HEK293 (cell line): ENCODE measurements around the gene PODN.

Experiments
- CTCF ChIA-PET: fragments of 350-600 bp; formaldehyde crosslinking; extraction: SDS; loops from one replicate; lab custom pipeline; 2021; ENCODE audit warnings: antibody characterized with exemption; lab: Yijun Ruan, JAX
- POLR2A ChIA-PET: fragments of 300-600 bp; formaldehyde crosslinking; extraction: SDS; loops from one replicate; lab custom pipeline; 2020; ENCODE audit warnings: antibody characterized with exemption, inconsistent platforms; lab: Yijun Ruan, JAX
- H3K27ac ChIP-seq: fragments of 200-500 bp; sonication (Bioruptor generic); 2 replicates; pipeline ENCODE4 v1.5.1; 2014; ENCODE audit warnings: low read depth, low read length, control low read depth, inconsistent platforms; ENCODE audit errors: extremely low read depth
- H3K36me3 ChIP-seq, 2 experiments: fragments of 200-500 bp in 1 of 2; sonication (Bioruptor generic) in 1 of 2; 1 replicate in 1 of 2; 2 replicates in 1 of 2; pipeline ENCODE4 v1.5.1; 2014 to 2017; ENCODE audit warnings: inconsistent platforms in 2 of 2, low read length in 2 of 2; ENCODE audit not compliant: control insufficient read depth in 2 of 2, insufficient read depth in 1 of 2
- H3K4me1 ChIP-seq: fragments of 200-500 bp; sonication (Bioruptor generic); 2 replicates; pipeline ENCODE4 v1.5.1; 2014; ENCODE audit warnings: mild to moderate bottlenecking, low read length, inconsistent platforms; ENCODE audit not compliant: control insufficient read depth, insufficient read depth
- H3K4me3 ChIP-seq: 2 replicates; pipeline ENCODE4 v1.5.1; 2011; ENCODE audit warnings: low read depth, mild to moderate bottlenecking, control low read depth, low read length, moderate library complexity
- H3K9me3 ChIP-seq: fragments of 200-500 bp; sonication (Bioruptor generic); 2 replicates; pipeline ENCODE4 v1.5.1; 2014; ENCODE audit warnings: low read depth, low read length, inconsistent platforms; ENCODE audit not compliant: control insufficient read depth, insufficient read depth
- GLI2 ChIP-seq: fragments of 450-650 bp; formaldehyde crosslinking; IDR thresholded peaks from 2 replicates; pipeline ENCODE4; 2017; ENCODE audit warnings: missing biosample characterization, missing genetic modification characterization, low read depth, borderline replicate concordance
- INSM2 ChIP-seq: fragments of 450-650 bp; formaldehyde crosslinking; IDR thresholded peaks from 2 replicates; pipeline ENCODE4 v1.5.1; 2016; ENCODE audit warnings: missing biosample characterization, missing genetic modification characterization
- RBAK ChIP-seq: fragments of 450-650 bp; formaldehyde crosslinking; IDR thresholded peaks from 2 replicates; pipeline ENCODE4 v1.5.1; 2016; ENCODE audit warnings: missing biosample characterization, missing genetic modification characterization
- ZBTB10 ChIP-seq: fragments of 450-650 bp; formaldehyde crosslinking; IDR thresholded peaks from 2 replicates; pipeline ENCODE4 v1.5.1; 2016; ENCODE audit warnings: missing biosample characterization, missing genetic modification characterization
- ZBTB6 ChIP-seq: fragments of 450-650 bp; formaldehyde crosslinking; IDR thresholded peaks from 2 replicates; pipeline ENCODE4 v1.5.1; 2017; ENCODE audit warnings: missing biosample characterization, missing genetic modification characterization
- ZNF112 ChIP-seq: fragments of 450-650 bp; formaldehyde crosslinking; IDR thresholded peaks from 2 replicates; pipeline ENCODE4 v1.5.0; 2017; ENCODE audit warnings: missing biosample characterization, missing genetic modification characterization
- ZNF18 ChIP-seq: fragments of 450-650 bp; formaldehyde crosslinking; IDR thresholded peaks from 2 replicates; pipeline ENCODE4 v1.5.1; 2016; ENCODE audit warnings: missing biosample characterization, missing genetic modification characterization
- ZNF202 ChIP-seq: fragments of 450-650 bp; formaldehyde crosslinking; IDR thresholded peaks from 2 replicates; pipeline ENCODE4 v1.5.1; 2016; ENCODE audit warnings: missing biosample characterization, missing genetic modification characterization, borderline replicate concordance
- ZNF23 ChIP-seq: fragments of 450-650 bp; formaldehyde crosslinking; IDR thresholded peaks from 2 replicates; pipeline ENCODE4 v1.5.1; 2016; ENCODE audit warnings: missing biosample characterization, missing genetic modification characterization, borderline replicate concordance
- ZNF24 ChIP-seq: fragments of 450-650 bp; formaldehyde crosslinking; IDR thresholded peaks from 2 replicates; pipeline ENCODE4 v1.5.1; 2016; ENCODE audit warnings: missing biosample characterization, missing genetic modification characterization
- ZNF248 ChIP-seq: fragments of 450-650 bp; formaldehyde crosslinking; IDR thresholded peaks from 2 replicates; pipeline ENCODE4 v1.5.1; 2017; ENCODE audit warnings: missing biosample characterization, missing genetic modification characterization
- ZNF449 ChIP-seq: fragments of 450-650 bp; formaldehyde crosslinking; IDR thresholded peaks from 2 replicates; pipeline ENCODE4 v1.5.1; 2017; ENCODE audit warnings: missing biosample characterization, mild to moderate bottlenecking, missing genetic modification characterization, moderate library complexity
- ZNF521 ChIP-seq: fragments of 450-650 bp; formaldehyde crosslinking; IDR thresholded peaks from 2 replicates; pipeline ENCODE4 v1.5.1; 2017; ENCODE audit warnings: missing biosample characterization, mild to moderate bottlenecking, missing genetic modification characterization
- ZNF610 ChIP-seq: fragments of 450-650 bp; formaldehyde crosslinking; IDR thresholded peaks from 2 replicates; pipeline ENCODE4 v1.5.1; 2016; ENCODE audit warnings: missing biosample characterization, missing genetic modification characterization, borderline replicate concordance
- ZNF777 ChIP-seq: fragments of 450-650 bp; formaldehyde crosslinking; IDR thresholded peaks from 2 replicates; pipeline ENCODE4 v1.5.1; 2017; ENCODE audit warnings: missing biosample characterization, missing genetic modification characterization, borderline replicate concordance
- ZNF791 ChIP-seq: fragments of 450-650 bp; formaldehyde crosslinking; IDR thresholded peaks from 2 replicates; pipeline ENCODE4 v1.5.1; 2016; ENCODE audit warnings: missing biosample characterization, missing genetic modification characterization

The PODN gene

GRCh38 chr1:53023546-53023945 is 38.5 kb upstream of the PODN start:
- ChIA-PET POLR2A (no interaction called here), CTCF (interaction anchor here (1.0 kb wide), 1 partner anchor 11 kb away, joined by 3 read pairs; no protein-coding TSS in a partner anchor)
- Histone ChIP-seq H3K36me3 (peaks cover under 1 to 4% of the 10 kb centered on the region in 2 experiments; a peak in 2 of 3 replicates), H3K27ac (no peak overlapping the region), H3K4me3 (no peak overlapping the region), H3K4me1 (no peaks in the 10 kb centered on the region; the same call in 1 of the 2 replicates), H3K9me3 (no peaks in the 10 kb centered on the region)
- no peak for TF ChIP-seq GLI2 (tag by site-specific recombination)
- no peak for TF ChIP-seq ZNF521
- no peak for TF ChIP-seq ZNF610 (tag by site-specific recombination)
- no peak for TF ChIP-seq ZNF248 (tag by site-specific recombination)
- TF ChIP-seq ZNF791 (tag by site-specific recombination) = no peak
- no peak for TF ChIP-seq ZBTB6 (tag by site-specific recombination)
- TF ChIP-seq ZNF24 (tag by site-specific recombination) = no peak
- no peak for TF ChIP-seq ZNF202 (tag by site-specific recombination)
- TF ChIP-seq ZNF112 = no peak

- TF ChIP-seq ZBTB10 (tag by site-specific recombination) (no peak), ZNF610 (tag by site-specific recombination) (no peak), INSM2 (tag by site-specific recombination) (no peak), ZNF777 (tag by site-specific recombination) (no peak), ZNF18 (tag by site-specific recombination) (no peak), ZNF202 (tag by site-specific recombination) (no peak), RBAK (no peak), ZNF23 (tag by site-specific recombination) (no peak), ZNF449 (no peak)
- no peaks in the 10 kb centered on the region; the same call in 1 of the 2 replicates for H3K4me1 ChIP-seq
- peaks cover 0 to 4% of the 10 kb centered on the region in 2 experiments; a peak in 2 of 3 replicates for H3K36me3 ChIP-seq
- H3K4me3 ChIP-seq = no peak overlapping the region
- H3K9me3 ChIP-seq = no peaks in the 10 kb centered on the region
- CTCF ChIA-PET = no interaction called here
- no peak overlapping the region for H3K27ac ChIP-seq
- POLR2A ChIA-PET = no interaction called here
Measured at GRCh38 chr1:53024117-53024516, 37.9 kb upstream of the PODN start.
